PC-3 (cell line): ENCODE results near the gene SUGCT. TPM values are rescaled to one million over a fixed set of nuclear protein-coding genes. Genes with fewer than 3 reads are reported as not detected.

Experiments
- ATAC-seq: fragments of 200-7000 bp; cut with Tn5 transposase; 2 replicates; pipeline ENCODE4 v1.9.1; 2020; ENCODE audit warnings: mild to moderate bottlenecking, moderate library complexity
- BruUV-seq: library from RNA; stranded (reverse); fragments of 400-500 nt; replicated peaks from 2 replicates; lab custom pipeline; 2021; lab: Mats Ljungman, UMichigan
- CTCF ChIA-PET: fragments of 300-600 bp; sonication (Branson Sonifier 250); formaldehyde crosslinking; loops from one replicate; lab custom pipeline; 2022; ENCODE audit warnings: antibody characterized with exemption; lab: Charles Lee
- POLR2A ChIA-PET: fragments of 300-600 bp; sonication (Branson Sonifier 250); formaldehyde crosslinking; loops from one replicate; lab custom pipeline; 2022; ENCODE audit warnings: antibody characterized with exemption; ENCODE audit not compliant: unreplicated experiment; lab: Charles Lee
- DNase-seq: peaks from one replicate; pipeline ENCODE4 v3.0.0-alpha.2; 2015
- H2AFZ ChIP-seq: fragments of 300-600 bp; sonication (generic); 2 replicates; pipeline ENCODE4 v1.6.0; 2016; ENCODE audit warnings: antibody characterized with exemption, low read length
- H3F3A ChIP-seq: fragments of 300-600 bp; sonication (generic); one replicate; pipeline ENCODE4 v1.6.0; 2017; ENCODE audit warnings: antibody characterized with exemption, low read length, control low read depth, mild to moderate bottlenecking; ENCODE audit not compliant: unreplicated experiment
- H3K27ac ChIP-seq: fragments of 300-600 bp; sonication (generic); 2 replicates; pipeline ENCODE4 v1.5.1; 2016; ENCODE audit warnings: mild to moderate bottlenecking, low read length
- H3K27me3 ChIP-seq: fragments of 300-600 bp; sonication (generic); 2 replicates; pipeline ENCODE4 v1.6.1; 2016; ENCODE audit warnings: low read length, mixed read lengths
- H3K36me3 ChIP-seq: fragments of 300-600 bp; sonication (generic); 2 replicates; pipeline ENCODE4 v1.6.1; 2016; ENCODE audit warnings: low read depth, mixed run types, low read length, mixed read lengths
- H3K4me1 ChIP-seq: fragments of 300-600 bp; sonication (generic); 2 replicates; pipeline ENCODE4 v1.5.1; 2016; ENCODE audit warnings: low read length; ENCODE audit not compliant: insufficient read depth
- H3K4me2 ChIP-seq: fragments of 300-600 bp; sonication (generic); 2 replicates; pipeline ENCODE4 v1.6.0; 2016; ENCODE audit warnings: low read length
- H3K4me3 ChIP-seq: fragments of 300-600 bp; sonication (generic); 2 replicates; pipeline ENCODE4 v1.5.1; 2016; ENCODE audit warnings: mild to moderate bottlenecking, low read length, mixed read lengths
- H3K79me2 ChIP-seq: fragments of 300-600 bp; sonication (generic); 2 replicates; pipeline ENCODE4 v1.6.1; 2017; ENCODE audit warnings: low read length, mixed read lengths
- H3K9ac ChIP-seq: fragments of 300-600 bp; sonication (generic); 2 replicates; pipeline ENCODE4 v1.6.0; 2016; ENCODE audit warnings: mild to moderate bottlenecking, low read length
- H3K9me2 ChIP-seq: fragments of 300-600 bp; sonication (generic); replicated peaks from 2 replicates; pipeline ENCODE4 v1.6.1; 2016; ENCODE audit warnings: mixed run types, low read length, mixed read lengths
- H3K9me3 ChIP-seq: fragments of 300-600 bp; sonication (generic); 2 replicates; pipeline ENCODE4 v1.6.1; 2016; ENCODE audit warnings: low read length, mixed read lengths
- H4K20me1 ChIP-seq: fragments of 300-600 bp; sonication (generic); 2 replicates; pipeline ENCODE4 v1.6.1; 2016; ENCODE audit warnings: low read length, mixed read lengths
- EZH2 ChIP-seq: fragments of 300-600 bp; sonication (generic); IDR thresholded peaks from one replicate; pipeline ENCODE4 v1.6.1; 2017; ENCODE audit warnings: antibody characterized with exemption, mild to moderate bottlenecking, low read length; ENCODE audit not compliant: unreplicated experiment
- EZH2phosphoT487 ChIP-seq: fragments of 300-600 bp; sonication (generic); IDR thresholded peaks from 2 replicates; pipeline ENCODE4 v1.6.1; 2018; ENCODE audit warnings: mild to moderate bottlenecking, antibody characterized with exemption, low read length, borderline replicate concordance
- intact Hi-C: fragments of 100-400 bp; cut with micrococcal nuclease; formaldehyde crosslinking; loops from 2 replicates; pipeline ENCODE4 v1.9.0; 2023
- total RNA-seq: library from RNA; depleted of rRNA; stranded (reverse); fragments of >200 nt; gene quantifications from 2 replicates; pipeline ENCODE4 v1.2.3, GENCODE V29; 2014
- TF ChIP-seq, protein P1 (sequence below): fragments of 300-600 bp; sonication (generic); conservative IDR thresholded peaks from 2 replicates; pipeline ENCODE4 v1.5.1; 2017; ENCODE audit warnings: antibody characterized with exemption, low read depth, mild to moderate bottlenecking, low read length

SUGCT gene
- total RNA-seq, 1 experiment from 2014 or later, result 2.9 TPM

- H3K4me3 ChIP-seq, result no peak overlapping the region
- ATAC-seq, result no peak
Measured at GRCh38 chr7:40542982-40543741, 408.4 kb downstream of the SUGCT start.

GRCh38 chr7:40544221-40544723, 409.5 kb downstream of the SUGCT start:
- H3K9ac ChIP-seq, result no peak overlapping the region
- intact Hi-C loops, result no loop called here
- peaks cover 3% of the 10 kb centered on the region; the same call in 1 of the 2 replicates for H3K4me1 ChIP-seq
- H2AFZ ChIP-seq, result no peak overlapping the region
- DNase-seq (no peak), ATAC-seq (no peak)
- ChIA-PET POLR2A (no interaction called here), CTCF (no interaction called here)
- H3K4me3 ChIP-seq, result no peak overlapping the region
- H3K36me3 ChIP-seq, result no peaks in the 10 kb centered on the region
- no peak overlapping the region for H3K4me2 ChIP-seq
- H3K27me3 ChIP-seq, result no peaks in the 10 kb centered on the region
- BruUV-seq, result no TSS peak
- no peak for TF ChIP-seq EZH2phosphoT487
- no peak for TF ChIP-seq EZH2
- TF ChIP-seq, protein P1, sequence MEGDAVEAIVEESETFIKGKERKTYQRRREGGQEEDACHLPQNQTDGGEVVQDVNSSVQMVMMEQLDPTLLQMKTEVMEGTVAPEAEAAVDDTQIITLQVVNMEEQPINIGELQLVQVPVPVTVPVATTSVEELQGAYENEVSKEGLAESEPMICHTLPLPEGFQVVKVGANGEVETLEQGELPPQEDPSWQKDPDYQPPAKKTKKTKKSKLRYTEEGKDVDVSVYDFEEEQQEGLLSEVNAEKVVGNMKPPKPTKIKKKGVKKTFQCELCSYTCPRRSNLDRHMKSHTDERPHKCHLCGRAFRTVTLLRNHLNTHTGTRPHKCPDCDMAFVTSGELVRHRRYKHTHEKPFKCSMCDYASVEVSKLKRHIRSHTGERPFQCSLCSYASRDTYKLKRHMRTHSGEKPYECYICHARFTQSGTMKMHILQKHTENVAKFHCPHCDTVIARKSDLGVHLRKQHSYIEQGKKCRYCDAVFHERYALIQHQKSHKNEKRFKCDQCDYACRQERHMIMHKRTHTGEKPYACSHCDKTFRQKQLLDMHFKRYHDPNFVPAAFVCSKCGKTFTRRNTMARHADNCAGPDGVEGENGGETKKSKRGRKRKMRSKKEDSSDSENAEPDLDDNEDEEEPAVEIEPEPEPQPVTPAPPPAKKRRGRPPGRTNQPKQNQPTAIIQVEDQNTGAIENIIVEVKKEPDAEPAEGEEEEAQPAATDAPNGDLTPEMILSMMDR, result no peak
- no peak overlapping the region for H3K27ac ChIP-seq
- no peaks in the 10 kb centered on the region for H3K79me2 ChIP-seq
- no peaks in the 10 kb centered on the region for H3F3A ChIP-seq
- no peaks in the 10 kb centered on the region for H3K9me3 ChIP-seq
- H3K9me2 ChIP-seq, result no peaks in the 10 kb centered on the region
- H4K20me1 ChIP-seq, result no peaks in the 10 kb centered on the region

More at GRCh38 chr7:40542982-40543741, 408.4 kb downstream of the SUGCT start:
- Histone ChIP-seq H2AFZ (no peak overlapping the region), H3K36me3 (no peaks in the 10 kb centered on the region), H3K4me1 (peaks cover 3% of the 10 kb centered on the region; the same call in 1 of the 2 replicates), H3K79me2 (no peaks in the 10 kb centered on the region), H4K20me1 (no peaks in the 10 kb centered on the region), H3F3A (no peaks in the 10 kb centered on the region), H3K9ac (no peak overlapping the region), H3K9me3 (no peaks in the 10 kb centered on the region), H3K9me2 (no peaks in the 10 kb centered on the region), H3K27me3 (no peaks in the 10 kb centered on the region), H3K4me2 (no peak overlapping the region), H3K27ac (no peak overlapping the region)
- DNase-seq, result no peak
- BruUV-seq, result no TSS peak
- intact Hi-C loops, result no loop called here
- POLR2A ChIA-PET, result no interaction called here
- CTCF ChIA-PET, result no interaction called here
- TF ChIP-seq, protein P1, result no peak
- no peak for TF ChIP-seq EZH2phosphoT487
- no peak for TF ChIP-seq EZH2

GRCh38 chr7:40544871-40545303, 410.1 kb downstream of the SUGCT start:
- Histone ChIP-seq H3K9me2 (no peaks in the 10 kb centered on the region), H3K27me3 (no peaks in the 10 kb centered on the region), H3K9ac (no peak overlapping the region), H3K9me3 (no peaks in the 10 kb centered on the region), H3K79me2 (no peaks in the 10 kb centered on the region), H3K27ac (no peak overlapping the region), H4K20me1 (no peaks in the 10 kb centered on the region), H3K4me1 (peaks cover 3% of the 10 kb centered on the region; the same call in 1 of the 2 replicates), H3K4me2 (no peak overlapping the region), H2AFZ (no peak overlapping the region), H3K4me3 (no peak overlapping the region), H3F3A (no peaks in the 10 kb centered on the region), H3K36me3 (no peaks in the 10 kb centered on the region)
- ChIA-PET POLR2A (no interaction called here), CTCF (no interaction called here)
- ATAC-seq (no peak), DNase-seq (no peak)
- intact Hi-C loops, result no loop called here
- BruUV-seq, result no TSS peak
- TF ChIP-seq, protein P1, result no peak
- TF ChIP-seq EZH2phosphoT487, result no peak
- no peak for TF ChIP-seq EZH2
